ENCODE measurements around the gene SPRY4.
"Not testable (repeated sequence)": the region's sequence is repeated elsewhere in the genome, so short reads cannot be mapped to it uniquely, and the experiment has no call there.

- TF ChIP-seq EZH2 (optimal IDR thresholded peaks at IDR 0.05; ENCODE audit: low read depth, low read length), result not testable (repeated sequence)
- TF ChIP-seq, protein P1, sequence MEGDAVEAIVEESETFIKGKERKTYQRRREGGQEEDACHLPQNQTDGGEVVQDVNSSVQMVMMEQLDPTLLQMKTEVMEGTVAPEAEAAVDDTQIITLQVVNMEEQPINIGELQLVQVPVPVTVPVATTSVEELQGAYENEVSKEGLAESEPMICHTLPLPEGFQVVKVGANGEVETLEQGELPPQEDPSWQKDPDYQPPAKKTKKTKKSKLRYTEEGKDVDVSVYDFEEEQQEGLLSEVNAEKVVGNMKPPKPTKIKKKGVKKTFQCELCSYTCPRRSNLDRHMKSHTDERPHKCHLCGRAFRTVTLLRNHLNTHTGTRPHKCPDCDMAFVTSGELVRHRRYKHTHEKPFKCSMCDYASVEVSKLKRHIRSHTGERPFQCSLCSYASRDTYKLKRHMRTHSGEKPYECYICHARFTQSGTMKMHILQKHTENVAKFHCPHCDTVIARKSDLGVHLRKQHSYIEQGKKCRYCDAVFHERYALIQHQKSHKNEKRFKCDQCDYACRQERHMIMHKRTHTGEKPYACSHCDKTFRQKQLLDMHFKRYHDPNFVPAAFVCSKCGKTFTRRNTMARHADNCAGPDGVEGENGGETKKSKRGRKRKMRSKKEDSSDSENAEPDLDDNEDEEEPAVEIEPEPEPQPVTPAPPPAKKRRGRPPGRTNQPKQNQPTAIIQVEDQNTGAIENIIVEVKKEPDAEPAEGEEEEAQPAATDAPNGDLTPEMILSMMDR (IDR thresholded peaks at IDR 0.05; ENCODE audit: low read length), result not testable (repeated sequence)
These were observed 20.1 kb upstream of the SPRY4 start for GRCh38 chr5:142344915-142345314.
